ENCODE measurements around the gene SPTBN1.

SPTBN1 gene

DNA sequence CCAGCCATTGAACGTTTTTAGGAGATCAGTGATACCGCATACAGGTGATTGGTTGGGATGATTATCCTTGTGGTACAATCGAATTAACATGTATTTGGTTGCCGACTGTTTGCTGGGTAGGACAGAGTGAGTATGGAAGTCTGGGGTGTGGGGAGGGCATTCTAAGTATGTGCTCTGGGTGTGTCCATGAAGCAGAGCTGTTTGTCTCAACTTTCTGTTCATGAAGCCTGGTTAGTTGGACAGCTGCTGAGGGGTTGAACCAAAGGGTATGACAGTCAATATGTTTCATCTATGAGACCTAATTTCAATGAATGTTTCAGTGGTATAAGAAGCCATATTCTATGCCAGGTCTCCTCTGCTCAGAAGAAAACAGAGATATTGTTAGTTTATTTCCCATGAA, 21.9 kb upstream of the SPTBN1 start:
- no peak for DNase-seq

DNA sequence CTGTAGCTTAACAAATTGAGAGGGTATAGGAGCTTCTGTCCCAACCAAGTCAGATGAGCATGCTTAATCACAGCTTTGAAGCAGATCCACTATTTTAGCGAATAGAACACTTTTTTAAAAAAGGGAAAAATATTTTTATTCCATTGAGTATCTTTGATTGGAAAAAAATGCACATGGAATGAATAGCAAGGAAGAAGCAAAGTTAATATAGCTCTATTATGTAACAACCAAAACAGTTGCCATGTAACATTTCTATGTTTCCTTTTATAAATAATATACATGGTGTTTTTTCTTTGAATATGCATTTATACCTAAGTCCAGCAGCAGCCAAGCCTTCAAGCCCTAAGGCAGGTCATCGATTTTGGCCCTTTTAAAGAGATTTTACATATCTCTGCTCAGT, 21.4 kb upstream of the SPTBN1 start:
- no peak for DNase-seq

DNA sequence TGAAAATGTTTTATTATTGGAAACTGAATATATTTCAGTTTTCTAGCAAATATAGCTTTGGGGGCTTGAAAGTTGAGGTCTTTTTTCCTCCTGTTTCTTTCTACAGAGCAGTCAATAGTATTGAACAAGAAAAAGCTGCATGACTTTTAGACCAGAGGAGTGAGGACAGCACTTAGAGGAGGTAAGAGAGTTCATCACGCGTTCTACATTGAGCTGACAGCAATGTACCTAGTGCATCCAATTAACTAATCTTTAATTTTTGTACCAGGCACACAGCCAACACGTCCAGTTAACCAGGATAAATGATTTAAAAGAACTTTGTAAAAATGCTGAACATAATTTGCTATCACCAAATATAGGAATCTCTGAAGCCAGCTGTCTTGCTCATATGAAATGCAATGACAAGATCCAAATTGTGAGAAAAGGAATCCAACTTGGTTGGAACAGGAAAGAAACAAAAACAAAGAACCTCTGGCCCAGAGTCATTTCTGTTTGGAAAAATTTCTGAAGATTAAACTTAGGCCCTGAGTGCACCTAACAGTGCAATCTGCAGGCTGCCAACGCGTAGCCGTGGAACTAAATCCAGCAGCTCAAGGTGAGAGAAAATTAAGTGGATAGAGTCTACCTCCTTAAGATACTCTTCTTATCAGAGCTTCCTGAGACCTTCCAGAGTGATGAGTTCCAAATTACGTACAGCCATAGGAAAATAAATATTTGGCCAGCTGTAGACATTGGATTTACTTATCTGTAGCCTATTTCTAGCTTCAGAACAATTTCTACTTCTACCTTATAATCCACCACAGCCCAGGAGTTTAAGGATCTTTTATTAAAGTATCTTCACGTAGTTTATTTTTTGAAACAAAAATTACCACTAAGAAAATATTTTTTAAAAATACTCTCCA, 20.6 kb upstream of the SPTBN1 start:
- no peak for DNase-seq

DNA sequence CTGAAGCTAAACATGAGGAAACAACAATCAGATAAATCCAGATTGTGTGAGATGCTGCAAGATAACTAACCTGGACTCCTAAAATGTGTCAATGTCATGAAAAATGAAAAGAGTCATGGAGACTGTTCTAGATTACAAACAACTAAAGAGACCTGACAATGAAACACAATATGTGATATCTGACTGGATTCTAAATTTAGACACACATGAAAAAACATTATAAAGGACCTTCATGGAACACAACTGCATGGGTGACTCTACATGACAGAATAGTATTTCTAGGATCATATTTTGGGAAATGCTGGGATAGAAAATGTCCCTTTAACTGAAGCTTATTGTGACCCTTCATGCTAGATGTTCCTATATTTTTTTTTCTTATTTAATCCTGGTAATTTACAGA, 18.5 kb upstream of the SPTBN1 start:
- DNase-seq = no peak

DNA sequence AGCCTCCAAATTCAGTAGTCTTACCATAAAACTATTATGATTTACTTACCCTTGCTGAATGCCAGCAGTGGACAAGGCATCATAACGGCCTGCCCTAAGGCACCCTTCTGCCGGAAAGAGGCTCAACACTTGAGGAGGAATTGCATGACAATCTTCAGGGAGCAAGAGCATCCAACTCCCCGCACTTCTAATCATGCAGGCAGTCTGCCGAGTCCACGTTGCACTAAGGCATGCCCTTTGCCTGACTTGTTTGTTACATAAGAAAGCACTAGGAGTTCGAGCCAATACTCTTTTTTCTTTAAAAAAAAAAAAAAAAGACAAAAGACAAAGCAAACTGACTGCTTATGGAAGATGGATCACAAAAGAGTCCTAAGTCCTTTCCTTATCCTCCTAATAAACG, 17.9 kb upstream of the SPTBN1 start:
- DNase-seq = peak in 5 of 51 donors; percentile 3 to 11 (median 8)

DNA sequence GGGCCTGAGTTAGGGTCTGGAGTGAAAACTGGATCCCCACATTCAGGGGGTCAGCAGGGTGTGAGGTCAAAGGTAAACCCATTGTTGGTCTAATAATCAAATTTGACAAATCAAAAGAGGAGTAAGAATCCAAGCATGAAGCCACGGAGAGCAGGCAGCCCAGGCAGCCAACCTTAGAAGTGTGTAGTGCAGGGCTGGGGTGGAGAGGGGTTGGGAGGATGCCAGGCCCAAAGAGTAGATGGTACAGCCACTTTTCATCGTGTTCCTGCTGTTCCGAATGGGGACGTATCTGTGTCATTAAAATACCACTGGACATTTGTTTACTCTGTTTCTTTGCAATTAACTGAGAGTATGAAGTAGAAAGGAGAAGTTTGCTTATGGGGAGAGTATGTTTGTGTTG, 16.5 kb upstream of the SPTBN1 start:
- DNase-seq = no peak

DNA sequence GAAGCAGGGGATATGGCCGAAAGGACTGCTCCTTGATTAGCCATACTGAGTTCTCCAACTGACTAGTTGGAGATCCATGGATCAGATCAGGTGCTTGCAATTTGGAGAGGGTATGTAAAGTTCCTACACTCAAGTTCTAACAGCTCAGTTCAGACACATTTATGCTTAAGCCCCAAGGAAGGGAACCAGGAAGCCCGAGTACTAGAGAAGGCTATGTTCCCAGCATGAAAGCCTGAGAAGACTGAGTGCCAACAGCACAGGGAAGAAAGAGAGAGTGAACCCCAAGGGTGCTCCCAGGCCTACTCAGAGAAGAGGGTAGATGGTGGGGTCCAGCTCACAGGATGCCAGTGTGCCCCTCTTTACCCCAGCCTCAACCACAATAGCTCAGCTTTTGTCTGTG, 16.1 kb upstream of the SPTBN1 start:
- no peak for DNase-seq

DNA sequence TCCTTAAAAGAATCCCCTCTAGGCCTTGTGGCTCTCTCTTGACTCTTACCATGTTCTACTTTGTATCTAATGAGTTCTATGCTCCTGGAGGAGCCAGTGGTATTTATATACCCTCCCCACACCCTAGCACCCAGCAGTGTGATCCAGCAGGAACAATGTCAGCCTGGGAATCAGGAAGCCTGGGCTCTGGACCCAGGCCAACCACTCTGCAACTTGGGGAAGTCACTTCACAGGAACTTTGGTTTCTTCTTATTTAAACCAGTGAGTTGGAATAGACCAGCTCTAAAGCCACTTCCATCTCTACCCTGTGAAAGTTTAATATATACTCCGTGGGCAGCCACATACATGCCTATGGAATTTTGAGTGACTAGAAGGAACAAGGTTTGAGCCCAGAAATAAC, 11.6 kb upstream of the SPTBN1 start:
- DNase-seq = no peak

DNA sequence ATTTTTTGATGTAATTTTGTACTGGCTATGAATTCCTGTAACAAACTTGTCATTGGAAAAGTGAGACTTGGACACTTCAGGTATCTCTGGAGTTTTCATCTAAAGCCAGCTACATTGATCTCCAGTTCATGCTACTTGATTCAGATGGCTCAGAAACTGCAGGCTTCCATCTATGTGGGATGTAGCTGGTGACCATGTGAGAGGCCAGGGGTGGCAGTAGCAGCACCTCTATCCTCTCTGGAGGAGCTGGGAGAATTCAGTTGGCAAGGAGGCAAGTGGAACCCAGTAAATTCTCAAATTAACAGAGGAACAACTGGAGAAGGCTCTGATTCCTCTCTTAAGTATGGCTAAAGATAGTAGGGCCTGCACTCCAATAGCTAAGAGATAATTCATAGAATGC, 10.0 kb upstream of the SPTBN1 start:
- no peak for DNase-seq

DNA sequence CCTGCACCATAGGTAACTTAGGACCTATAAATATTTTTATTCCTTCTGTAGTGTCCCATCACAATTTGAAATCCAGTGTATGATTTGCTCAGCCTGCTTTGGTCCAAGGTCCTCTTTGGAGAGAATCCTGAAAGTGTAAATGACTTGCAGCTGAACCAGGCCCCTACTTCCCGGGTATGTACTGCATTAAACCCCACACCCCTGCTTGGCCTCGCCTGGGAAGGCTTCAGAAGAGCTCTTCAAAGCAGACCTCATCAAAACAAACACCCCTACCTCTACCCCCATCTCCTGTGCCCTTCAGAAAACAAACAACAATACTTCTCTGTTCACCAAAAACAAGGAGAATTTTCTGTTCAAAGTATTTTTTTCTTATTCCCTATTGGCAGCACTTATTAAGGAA, 9.5 kb upstream of the SPTBN1 start:
- no peak for DNase-seq

DNA sequence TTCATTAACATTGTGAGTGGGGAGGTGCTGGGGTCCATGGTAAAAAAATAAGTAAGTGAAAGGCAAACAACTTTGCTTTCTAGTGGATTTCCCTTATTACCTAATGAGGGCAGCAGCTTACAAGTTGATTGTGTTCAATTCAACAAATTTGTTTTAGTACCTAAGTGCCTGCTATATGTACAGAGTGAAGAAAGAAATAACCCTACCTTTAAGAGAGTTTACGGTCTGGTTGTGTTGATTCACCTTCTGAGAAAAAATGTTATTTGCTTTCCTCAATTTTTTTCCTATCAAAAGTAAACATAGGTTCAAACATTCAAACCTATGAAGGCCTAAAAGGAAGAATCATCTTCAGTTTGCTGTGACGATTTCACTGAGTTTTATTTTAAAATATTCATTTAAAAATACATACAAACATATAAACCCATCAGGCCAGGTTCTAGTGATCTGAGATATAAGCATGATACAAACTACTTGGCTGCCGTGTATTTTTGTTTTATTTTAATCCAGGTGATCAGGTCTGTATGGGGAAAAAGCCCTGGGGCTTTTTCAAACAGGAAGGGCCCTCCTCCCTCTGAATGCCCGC, 1.5 kb upstream of the SPTBN1 start:
- DNase-seq = no peak

DNA sequence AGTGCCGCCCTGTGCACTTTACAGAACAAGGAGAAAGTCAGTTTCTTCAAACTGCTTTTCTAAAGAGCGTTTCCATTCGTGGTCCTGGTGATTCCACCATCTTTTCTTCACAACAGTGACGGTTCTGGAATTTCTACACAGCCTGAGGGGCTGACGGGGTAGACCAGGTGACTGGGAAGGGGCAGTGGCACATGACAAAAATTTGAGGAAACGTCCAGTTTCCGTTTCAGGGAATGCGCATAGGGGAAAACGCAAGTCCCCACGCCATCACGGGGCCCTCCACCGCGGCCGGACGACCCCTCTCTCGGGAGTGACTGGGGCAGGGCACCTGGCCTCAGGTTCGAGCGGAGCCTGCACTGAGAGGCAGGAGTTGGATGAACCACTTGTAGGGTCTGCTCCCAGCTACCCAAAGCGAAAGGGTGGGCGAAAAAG, 980 bp upstream of the SPTBN1 start:
- peak in 29 of 51 donors; percentile 21 to 85 (median 46) for DNase-seq

DNA sequence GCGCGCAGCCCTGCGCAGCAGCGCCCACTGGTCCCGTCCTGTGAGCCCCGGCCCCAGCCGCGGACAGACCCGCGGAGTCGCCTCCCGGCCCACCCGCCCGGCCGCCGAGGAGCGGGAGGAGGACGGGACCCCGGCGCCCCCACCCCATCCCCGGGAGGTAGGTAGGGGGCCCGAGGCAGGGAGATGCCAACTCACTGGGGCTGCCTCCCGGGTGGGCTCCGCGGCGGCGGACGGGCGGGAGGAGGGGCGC, 160 bp downstream of the SPTBN1 start:
- DNase-seq = peak in 2 of 51 donors; percentile 70 to 84

DNA sequence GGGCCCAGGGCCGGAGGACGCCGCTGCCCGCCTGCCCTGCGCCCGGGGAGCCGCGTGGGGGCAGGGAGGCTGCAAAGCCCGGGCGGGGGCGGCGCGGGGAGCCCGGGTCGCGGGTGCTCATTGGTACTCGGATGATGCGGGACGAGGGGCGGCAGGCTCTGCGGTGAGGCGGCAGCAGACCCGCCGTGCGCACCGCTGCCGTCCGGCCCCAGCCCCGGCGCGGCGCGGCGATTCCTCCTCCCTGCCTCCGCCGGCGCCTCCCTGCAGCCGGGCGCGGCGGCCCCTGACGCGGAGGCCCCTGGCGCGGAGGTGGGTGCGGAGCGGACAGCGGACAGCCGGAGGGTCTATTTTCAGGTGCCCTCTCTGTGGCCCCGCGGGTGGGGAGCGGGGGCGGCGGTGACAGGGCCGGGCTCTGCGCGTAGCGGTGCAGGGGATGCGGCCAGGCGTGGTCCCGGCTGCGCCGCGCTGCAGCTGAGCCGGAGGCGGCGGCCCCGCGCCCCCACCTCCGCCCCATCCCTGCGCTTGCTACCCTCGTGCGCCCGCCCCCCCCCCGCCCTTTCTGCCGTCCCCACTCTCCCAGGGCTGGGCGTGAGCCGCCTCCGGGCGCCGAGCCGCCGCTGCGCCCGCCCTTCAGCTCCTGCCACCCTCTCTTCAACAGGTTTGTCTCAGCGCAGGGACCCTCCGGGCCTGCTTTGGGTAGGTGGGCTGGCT, 640 bp downstream of the SPTBN1 start:
- DNase-seq = peak in 39 of 51 donors; percentile 18 to 78 (median 58)

DNA sequence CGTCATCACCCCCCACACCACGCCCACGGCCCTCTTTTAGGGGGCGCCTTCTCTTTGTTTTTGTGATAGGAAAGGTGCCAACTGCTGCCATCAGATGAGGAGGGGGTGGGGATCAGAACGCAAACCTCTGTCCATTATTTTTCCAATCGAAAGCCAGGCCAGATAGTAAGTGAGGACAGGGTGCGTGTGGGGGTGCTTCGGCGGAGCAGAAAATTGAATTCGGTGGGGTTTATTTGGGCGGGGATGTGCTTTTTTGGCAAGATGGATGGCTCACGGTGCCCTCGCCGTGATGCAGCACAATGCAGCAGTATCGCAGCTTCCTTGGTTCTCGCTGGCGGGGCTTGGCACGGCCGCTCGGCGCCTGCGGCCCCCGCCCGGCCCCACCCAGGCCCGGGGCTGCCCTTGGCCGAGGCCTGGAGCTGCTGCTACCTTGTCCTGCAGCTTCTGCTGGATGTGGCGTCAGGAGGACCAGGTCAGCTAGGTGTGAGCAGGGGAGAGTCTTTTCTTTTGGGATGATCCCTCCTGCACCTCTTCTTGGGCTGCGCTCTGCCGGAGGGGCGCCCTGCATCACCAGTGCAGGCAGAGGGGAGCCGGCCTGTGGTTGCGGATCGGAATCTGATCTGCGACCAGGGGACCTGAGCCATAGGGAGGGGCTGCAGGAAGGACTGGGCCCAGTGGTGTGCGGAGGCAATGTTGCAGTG, 1.3 kb downstream of the SPTBN1 start:
- peak in 35 of 51 donors; percentile 18 to 89 (median 51) for DNase-seq

DNA sequence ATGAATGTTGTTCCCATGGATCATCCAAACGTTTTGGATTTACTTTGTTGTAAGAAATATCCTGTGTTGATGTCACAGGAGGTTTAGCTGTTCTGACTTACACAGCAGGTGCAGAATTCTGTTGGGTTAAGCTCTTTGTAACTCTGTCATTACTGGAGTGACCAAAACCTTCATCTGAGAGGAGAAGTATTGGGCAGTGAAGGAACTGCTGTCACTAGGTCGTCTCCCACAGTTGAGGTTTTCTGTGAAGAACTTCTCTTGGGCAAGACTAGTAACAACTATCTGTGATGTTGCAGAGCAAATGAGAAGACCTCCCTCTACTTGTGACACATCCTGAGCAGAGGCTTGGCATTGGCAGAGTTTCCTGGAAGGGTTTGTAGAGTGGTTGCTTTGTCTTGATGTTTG, 2.9 kb downstream of the SPTBN1 start:
- peak in 2 of 51 donors; percentile 40 to 52 for DNase-seq

DNA sequence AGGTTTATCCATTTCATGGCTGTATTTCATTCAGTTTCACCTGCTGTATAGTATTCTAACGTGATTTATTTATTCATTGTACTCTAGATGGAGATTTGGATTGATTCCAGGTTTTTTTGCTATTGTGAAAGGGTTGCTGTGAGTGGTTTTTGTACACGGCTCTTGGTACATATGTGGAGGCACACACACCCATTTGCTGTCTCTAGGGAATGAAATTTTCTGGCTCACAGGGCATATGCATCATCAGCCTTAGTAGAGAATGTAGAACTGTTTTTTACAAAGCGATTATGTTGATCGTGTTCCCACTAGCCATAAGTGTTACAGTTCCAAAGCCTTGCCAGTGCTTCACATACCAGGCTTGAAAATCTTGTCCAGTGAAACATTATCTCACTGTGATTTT, 5.1 kb downstream of the SPTBN1 start:
- no peak for DNase-seq

DNA sequence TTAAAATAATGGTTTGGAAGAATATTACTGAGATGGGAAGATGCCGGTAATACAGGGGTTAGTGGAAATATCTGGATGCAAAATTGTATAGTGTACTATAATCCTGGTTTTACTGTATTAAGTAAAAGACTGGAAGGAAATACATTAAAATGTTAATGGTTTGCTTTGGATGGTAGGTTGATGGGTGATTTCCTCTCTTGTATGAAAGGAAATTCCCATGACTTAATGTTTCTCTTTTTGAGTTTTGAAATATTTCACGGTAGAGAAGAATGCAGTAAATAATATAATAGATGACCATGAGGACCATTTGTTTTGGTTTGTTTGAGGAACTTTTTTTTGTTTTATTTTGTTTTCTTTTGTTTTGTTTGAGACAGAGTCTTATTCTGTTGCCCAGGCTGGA, 8.2 kb downstream of the SPTBN1 start:
- no peak for DNase-seq

DNA sequence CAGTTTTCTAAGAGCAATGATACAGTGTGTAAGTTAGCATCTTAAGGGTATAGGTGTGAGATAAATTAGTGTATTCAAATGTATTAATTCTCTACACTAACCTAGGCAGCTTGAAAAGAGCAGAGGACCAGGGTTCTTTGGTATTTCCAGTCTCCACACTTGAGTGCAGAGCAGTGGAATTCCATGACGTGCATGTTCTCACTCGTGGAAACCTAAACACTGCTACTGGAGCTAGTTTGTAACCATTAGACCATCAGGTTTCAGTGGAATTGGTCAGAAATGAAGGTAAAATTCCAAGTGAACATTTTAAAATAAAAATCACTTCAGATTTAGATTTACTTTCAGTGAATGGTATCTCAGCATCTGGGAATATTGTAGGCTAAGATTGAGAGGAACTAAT, 9.0 kb downstream of the SPTBN1 start:
- DNase-seq = no peak

DNA sequence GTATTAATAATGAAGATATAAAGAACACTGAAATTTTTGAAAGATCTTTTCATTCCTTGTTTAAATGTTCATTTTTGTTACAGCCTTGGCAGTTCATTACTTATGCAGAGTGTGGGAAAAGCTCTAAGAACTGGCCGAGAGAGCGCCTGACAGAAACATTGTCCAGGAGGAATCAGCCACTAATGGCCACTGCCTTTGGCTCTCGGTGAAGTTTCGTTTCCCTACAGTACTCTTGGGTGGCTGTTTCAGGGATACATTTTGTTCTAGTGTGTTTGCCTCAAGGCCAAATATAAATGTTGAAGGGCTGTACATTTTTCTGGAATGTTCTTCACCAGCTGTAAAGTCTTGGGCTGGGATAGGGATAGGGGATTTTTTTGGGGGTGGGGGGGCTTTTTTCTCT, 10.7 kb downstream of the SPTBN1 start:
- DNase-seq = peak in 12 of 51 donors; percentile 7 to 36 (median 24)

DNA sequence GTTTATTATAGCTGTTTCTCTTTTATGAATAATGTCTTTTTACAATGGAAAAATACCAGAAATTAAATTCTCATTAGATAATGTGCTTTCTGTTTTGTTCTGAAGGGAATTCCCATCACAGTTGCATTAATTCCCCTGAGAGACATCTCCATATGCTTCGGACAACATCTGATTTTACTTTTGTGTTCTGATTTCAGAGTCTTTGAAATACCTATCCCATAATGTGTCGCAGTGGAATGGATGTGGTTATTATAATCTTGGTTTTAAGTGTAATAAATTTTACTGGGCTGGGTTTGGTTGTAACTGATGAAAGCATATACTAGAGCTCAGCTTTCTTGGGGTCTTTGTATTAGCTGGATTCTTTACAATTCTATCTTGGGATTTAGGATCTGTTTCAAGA, 12.5 kb downstream of the SPTBN1 start:
- no peak for DNase-seq

DNA sequence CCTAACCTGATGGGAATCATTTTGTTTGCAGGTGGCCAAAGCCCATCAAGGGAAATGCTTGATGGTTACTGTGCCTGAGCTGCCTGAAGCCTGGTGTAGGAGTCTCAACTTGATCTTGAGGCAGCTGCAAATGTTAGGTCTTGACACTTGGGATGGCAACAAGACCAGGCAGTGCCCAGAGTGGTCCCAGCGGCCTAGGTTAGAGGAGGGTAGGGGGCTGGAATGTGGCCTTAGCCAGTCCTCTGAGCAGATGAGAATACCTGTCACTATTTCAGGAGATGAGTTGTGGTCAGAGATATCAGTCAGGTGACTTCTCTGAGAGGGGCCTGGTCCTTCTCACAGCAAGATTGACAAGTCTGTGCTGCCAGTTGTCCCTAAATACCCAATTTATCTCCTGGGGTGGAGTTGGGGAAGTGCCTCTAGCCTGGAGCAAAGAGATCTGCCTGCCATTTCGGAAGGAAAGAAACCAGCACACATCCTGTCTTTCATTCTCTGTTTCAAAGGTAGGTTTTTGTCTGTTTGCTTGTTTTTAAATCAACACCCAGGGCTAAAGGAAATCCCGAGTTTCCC, 13.4 kb downstream of the SPTBN1 start:
- DNase-seq = no peak

Measured in hypothalamus (tissue), 51 donors.